HL-60 (cell line): ENCODE results near the gene TMEM163.

Experiments
- SPI1 ChIP-seq: IDR thresholded peaks from 2 replicates; pipeline ENCODE4 v1.6.1; 2012; ENCODE audit warnings: low read depth, mild to moderate bottlenecking, borderline replicate concordance
- TF ChIP-seq, protein P1 (sequence below): IDR thresholded peaks from one replicate; pipeline ENCODE4 v1.5.1; 2011; ENCODE audit warnings: low read length, control low read depth, inconsistent platforms; ENCODE audit not compliant: insufficient read depth
- TF ChIP-seq, protein P2 (sequence below): IDR thresholded peaks from 2 replicates; pipeline ENCODE4 v1.6.1; 2012; ENCODE audit warnings: low read depth; ENCODE audit not compliant: insufficient replicate concordance

DNA sequence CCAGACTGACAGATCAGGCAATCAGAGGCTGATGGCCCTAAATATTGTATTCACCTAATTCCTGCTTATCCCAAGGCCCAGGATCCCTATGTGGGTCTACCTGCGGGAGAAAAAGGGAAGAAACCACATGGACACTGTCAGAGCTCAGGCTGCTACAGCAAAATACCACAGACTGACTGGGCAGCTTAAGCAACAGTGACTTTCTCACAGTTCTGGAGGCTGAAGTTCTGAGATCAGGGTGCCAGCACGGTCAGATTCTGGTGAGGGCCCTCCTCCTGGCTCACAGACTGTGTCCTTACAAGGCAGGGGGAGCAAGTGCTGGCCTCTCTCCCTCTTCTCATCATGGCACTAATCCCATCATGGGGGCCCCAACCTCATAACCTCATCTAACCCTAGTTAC is 181.7 kb downstream of the TMEM163 start:
- TF ChIP-seq, protein P1, sequence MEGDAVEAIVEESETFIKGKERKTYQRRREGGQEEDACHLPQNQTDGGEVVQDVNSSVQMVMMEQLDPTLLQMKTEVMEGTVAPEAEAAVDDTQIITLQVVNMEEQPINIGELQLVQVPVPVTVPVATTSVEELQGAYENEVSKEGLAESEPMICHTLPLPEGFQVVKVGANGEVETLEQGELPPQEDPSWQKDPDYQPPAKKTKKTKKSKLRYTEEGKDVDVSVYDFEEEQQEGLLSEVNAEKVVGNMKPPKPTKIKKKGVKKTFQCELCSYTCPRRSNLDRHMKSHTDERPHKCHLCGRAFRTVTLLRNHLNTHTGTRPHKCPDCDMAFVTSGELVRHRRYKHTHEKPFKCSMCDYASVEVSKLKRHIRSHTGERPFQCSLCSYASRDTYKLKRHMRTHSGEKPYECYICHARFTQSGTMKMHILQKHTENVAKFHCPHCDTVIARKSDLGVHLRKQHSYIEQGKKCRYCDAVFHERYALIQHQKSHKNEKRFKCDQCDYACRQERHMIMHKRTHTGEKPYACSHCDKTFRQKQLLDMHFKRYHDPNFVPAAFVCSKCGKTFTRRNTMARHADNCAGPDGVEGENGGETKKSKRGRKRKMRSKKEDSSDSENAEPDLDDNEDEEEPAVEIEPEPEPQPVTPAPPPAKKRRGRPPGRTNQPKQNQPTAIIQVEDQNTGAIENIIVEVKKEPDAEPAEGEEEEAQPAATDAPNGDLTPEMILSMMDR: no peak
- no peak for TF ChIP-seq SPI1
- TF ChIP-seq, protein P2, sequence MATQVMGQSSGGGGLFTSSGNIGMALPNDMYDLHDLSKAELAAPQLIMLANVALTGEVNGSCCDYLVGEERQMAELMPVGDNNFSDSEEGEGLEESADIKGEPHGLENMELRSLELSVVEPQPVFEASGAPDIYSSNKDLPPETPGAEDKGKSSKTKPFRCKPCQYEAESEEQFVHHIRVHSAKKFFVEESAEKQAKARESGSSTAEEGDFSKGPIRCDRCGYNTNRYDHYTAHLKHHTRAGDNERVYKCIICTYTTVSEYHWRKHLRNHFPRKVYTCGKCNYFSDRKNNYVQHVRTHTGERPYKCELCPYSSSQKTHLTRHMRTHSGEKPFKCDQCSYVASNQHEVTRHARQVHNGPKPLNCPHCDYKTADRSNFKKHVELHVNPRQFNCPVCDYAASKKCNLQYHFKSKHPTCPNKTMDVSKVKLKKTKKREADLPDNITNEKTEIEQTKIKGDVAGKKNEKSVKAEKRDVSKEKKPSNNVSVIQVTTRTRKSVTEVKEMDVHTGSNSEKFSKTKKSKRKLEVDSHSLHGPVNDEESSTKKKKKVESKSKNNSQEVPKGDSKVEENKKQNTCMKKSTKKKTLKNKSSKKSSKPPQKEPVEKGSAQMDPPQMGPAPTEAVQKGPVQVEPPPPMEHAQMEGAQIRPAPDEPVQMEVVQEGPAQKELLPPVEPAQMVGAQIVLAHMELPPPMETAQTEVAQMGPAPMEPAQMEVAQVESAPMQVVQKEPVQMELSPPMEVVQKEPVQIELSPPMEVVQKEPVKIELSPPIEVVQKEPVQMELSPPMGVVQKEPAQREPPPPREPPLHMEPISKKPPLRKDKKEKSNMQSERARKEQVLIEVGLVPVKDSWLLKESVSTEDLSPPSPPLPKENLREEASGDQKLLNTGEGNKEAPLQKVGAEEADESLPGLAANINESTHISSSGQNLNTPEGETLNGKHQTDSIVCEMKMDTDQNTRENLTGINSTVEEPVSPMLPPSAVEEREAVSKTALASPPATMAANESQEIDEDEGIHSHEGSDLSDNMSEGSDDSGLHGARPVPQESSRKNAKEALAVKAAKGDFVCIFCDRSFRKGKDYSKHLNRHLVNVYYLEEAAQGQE: no peak
